ENCODE results near the gene TTC32. TPM values are rescaled to one million over a fixed set of nuclear protein-coding genes. Genes with fewer than 3 reads are reported as not detected.

The TTC32 gene
- total RNA-seq, 1 donor from 2014 or later: 15.3 TPM

- no peak for DNase-seq
- Mint-ChIP-seq H3K27me3 (ENCODE audit: unreplicated experiment) (no peaks in the 10 kb centered on the region), H3K4me1 (ENCODE audit: low read depth, unreplicated experiment) (no peaks in the 10 kb centered on the region), H3K4me3 (ENCODE audit: unreplicated experiment) (no peak overlapping the region), H3K36me3 (ENCODE audit: unreplicated experiment) (no peaks in the 10 kb centered on the region), H3K27ac (ENCODE audit: unreplicated experiment) (no peak overlapping the region), H3K9me3 (ENCODE audit: unreplicated experiment) (no peaks in the 10 kb centered on the region)
- TF ChIP-seq CTCF (IDR thresholded peaks at IDR 0.05; ENCODE audit: partially characterized antibody, unreplicated experiment): no peak
Measured at GRCh38 chr2:19848029-19848750, 53.6 kb downstream of the TTC32 start.

DNA sequence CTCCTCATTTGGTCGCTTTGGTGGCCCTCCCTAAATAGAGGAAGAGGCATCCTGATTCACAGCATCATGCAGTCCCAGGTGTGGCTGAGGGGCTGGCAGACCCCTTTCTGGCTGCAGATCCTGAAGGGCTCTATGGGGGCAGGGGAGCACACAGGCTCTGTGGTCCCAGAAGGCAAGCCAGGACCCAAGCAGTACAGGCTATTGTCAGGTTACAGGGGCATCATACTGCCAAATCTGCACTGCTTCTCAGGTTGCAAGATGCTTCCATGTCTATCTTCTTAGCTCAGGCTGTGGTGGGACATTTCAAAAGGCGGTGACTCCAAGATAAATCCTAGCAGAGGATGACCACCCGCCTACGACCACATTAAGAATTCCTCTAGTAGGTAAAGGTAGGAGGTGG is 54.3 kb downstream of the TTC32 start:
- DNase-seq: no peak
- Mint-ChIP-seq H3K4me3 (ENCODE audit: unreplicated experiment) (no peak overlapping the region), H3K9me3 (ENCODE audit: unreplicated experiment) (no peaks in the 10 kb centered on the region), H3K27me3 (ENCODE audit: unreplicated experiment) (no peaks in the 10 kb centered on the region), H3K4me1 (ENCODE audit: low read depth, unreplicated experiment) (no peaks in the 10 kb centered on the region), H3K36me3 (ENCODE audit: unreplicated experiment) (no peaks in the 10 kb centered on the region), H3K27ac (ENCODE audit: unreplicated experiment) (no peak overlapping the region)
- no peak for TF ChIP-seq CTCF (IDR thresholded peaks at IDR 0.05; ENCODE audit: partially characterized antibody, unreplicated experiment)

Other genes starting within 250 kb of the TTC32 start
- 6.4 TPM for gene WDR35, start 88.1 kb upstream of the TTC32 start, total RNA-seq (ENCODE audit: unreplicated experiment)
- gene MATN3, start 110.7 kb upstream of the TTC32 start, total RNA-seq (ENCODE audit: unreplicated experiment): 0.32 TPM
- 147 TPM for gene LAPTM4A, start 149.6 kb upstream of the TTC32 start, total RNA-seq (ENCODE audit: unreplicated experiment)